ENCODE measurements around the gene RASD2.
"Not testable (repeated sequence)": the region's sequence is repeated elsewhere in the genome, so short reads cannot be mapped to it uniquely, and the experiment has no call there.

The RASD2 gene

DNA sequence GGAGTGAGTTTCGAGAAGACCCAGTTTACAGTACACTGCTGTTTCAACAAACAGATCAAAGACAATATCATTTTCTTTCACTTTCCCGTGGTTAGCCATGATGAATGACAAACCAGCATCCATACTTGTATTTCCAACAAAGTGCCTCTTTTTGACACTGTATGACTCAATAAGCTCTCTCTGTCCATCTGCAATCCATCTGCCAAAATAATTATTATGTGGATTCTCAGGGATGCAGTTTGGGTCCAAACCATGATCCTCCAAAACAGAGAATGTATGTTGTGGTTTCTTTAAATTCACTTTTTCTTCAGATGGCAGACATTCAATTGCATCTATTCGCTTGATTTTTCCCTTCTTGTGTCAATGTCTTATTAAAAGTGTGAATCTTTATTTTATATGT, 37.8 kb upstream of the RASD2 start:
- no peak for DNase-seq (ENCODE audit: low spot score)
- TF ChIP-seq, protein P1, sequence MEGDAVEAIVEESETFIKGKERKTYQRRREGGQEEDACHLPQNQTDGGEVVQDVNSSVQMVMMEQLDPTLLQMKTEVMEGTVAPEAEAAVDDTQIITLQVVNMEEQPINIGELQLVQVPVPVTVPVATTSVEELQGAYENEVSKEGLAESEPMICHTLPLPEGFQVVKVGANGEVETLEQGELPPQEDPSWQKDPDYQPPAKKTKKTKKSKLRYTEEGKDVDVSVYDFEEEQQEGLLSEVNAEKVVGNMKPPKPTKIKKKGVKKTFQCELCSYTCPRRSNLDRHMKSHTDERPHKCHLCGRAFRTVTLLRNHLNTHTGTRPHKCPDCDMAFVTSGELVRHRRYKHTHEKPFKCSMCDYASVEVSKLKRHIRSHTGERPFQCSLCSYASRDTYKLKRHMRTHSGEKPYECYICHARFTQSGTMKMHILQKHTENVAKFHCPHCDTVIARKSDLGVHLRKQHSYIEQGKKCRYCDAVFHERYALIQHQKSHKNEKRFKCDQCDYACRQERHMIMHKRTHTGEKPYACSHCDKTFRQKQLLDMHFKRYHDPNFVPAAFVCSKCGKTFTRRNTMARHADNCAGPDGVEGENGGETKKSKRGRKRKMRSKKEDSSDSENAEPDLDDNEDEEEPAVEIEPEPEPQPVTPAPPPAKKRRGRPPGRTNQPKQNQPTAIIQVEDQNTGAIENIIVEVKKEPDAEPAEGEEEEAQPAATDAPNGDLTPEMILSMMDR (IDR thresholded peaks at IDR 0.05; ENCODE audit: extremely low read depth, missing control alignments), result no peak

DNA sequence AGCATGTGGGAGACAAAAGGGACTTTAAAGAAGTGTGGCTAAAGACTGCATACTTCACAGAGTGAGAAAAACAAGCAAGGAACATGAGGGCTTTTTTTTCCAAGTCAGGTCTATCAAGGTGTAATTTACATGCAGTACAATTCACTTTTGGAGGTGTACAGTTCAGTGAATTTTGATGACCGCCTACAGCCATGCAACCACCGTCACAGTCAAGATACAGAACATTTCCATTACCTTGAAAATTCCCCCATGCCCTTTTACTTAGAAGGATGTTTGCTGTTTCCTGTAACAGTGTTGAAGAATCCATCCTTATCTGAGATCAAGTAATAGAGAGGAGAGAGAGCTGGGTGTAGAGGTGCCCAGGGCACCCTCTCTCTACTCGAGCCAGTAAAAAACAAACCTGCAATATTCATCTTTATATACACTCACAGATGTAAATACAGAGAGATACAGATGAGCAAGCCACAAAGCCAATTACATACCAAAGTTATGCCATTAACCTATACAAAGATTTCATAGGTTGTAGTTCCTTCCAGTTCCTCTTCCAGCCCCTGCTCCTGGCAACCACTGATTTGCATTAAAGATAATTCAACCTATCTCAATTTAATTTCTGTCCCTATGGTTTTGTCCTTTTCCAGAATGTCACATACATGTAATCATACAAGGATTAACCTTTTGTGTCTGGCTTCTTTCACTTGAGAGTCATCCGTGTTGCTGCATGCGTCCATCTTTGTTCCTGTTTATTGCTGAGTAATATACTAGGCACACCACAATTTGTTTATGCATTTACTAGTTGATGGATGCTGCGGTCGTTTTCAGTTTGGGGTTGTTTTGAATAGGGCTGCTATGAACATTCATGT, 35.0 kb upstream of the RASD2 start:
- TF ChIP-seq, protein P1 (IDR thresholded peaks at IDR 0.05; ENCODE audit: extremely low read depth, missing control alignments), result no peak
- DNase-seq (ENCODE audit: low spot score), result no peak

DNA sequence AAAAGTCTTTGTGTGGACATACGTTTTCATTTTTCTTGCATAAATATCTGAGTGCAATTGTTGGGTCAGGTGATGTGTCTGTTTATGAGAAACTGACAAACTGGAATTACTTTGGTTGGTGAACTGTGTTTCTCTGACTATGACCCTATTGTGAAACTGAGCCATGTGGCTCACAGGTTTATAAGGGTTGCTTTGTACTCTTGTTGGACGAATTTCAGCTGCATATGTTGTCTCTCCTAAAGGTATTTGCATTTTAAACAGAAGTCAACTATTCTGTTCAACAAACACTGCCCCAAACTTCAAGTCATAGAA, 34.4 kb upstream of the RASD2 start:
- TF ChIP-seq, protein P1 (IDR thresholded peaks at IDR 0.05; ENCODE audit: extremely low read depth, missing control alignments), result no peak
- no peak for DNase-seq (ENCODE audit: low spot score)

DNA sequence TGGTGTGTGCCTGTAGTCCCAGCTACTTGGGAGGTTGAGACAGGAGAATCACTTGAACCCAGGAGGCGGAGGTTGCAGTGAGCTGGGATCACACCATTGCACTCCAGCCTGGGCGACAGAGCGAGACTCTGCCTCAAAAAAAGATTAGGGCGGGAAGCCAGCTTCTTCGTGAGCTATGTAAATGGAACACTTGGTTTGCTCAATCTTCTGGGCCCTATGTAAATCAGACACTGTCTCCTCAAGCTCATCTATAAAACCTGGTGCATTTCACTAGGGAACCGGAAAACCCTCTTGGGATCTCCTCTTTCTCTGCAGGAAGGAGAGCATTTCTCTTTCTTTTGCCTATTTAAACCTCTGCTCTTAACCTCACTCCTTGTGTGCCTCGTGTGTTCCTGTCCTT, 32.8 kb upstream of the RASD2 start:
- not testable (repeated sequence) for DNase-seq (ENCODE audit: low spot score)

DNA sequence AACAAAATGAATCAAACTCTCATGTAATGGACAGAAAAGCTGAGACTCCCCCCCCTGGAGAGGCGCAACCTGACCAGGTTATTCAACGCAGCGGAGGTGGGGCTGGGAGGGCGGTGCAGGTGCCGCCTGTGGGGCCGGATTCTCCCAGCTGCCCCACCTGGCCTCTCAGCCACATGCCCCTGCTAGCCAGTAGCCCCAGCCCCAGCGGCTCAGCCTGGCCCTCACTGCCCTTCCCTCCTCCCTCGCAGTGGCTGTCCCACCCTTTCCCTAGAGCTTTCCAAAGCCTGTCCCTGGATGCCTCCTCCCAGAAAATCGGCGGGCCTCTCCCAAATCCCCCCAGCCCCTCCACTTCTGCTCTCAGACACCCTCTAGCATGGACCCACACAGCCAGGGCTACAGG, 31.2 kb upstream of the RASD2 start:
- TF ChIP-seq, protein P1 (IDR thresholded peaks at IDR 0.05; ENCODE audit: extremely low read depth, missing control alignments), result no peak
- DNase-seq (ENCODE audit: low spot score), result no peak

- DNase-seq (ENCODE audit: low spot score), result no peak
- TF ChIP-seq, protein P1 (IDR thresholded peaks at IDR 0.05; ENCODE audit: extremely low read depth, missing control alignments), result no peak
Observed at GRCh38 chr22:35509960-35510359, 30.7 kb upstream of the RASD2 start.

DNA sequence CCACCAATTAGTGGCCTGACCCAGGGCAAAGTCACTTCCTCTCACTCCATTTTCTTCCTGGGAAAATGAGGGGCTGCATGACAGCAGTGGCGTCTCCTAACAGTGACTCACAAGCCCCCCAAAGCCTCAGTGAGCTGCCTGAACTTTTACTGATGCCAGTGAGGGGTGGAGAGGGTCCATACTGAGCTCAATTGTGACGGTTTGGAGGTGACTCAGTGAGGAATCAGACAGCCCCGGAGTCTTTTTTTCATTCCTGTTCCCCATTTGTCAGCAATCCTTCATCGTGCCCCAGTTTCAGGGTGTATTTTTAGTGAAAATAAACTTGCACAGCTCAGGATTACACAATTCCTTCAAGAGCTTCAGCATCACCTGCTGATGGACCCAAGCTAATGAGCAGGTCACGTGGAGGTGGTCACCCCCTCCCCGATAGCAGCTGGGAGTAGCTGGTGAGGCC, 30.1 kb upstream of the RASD2 start:
- no peak for DNase-seq (ENCODE audit: low spot score)
- TF ChIP-seq, protein P1 (IDR thresholded peaks at IDR 0.05; ENCODE audit: extremely low read depth, missing control alignments), result no peak

- TF ChIP-seq, protein P1 (IDR thresholded peaks at IDR 0.05; ENCODE audit: extremely low read depth, missing control alignments), result no peak
Observed at GRCh38 chr22:35510951-35511350, 29.7 kb upstream of the RASD2 start.

More at GRCh38 chr22:35510951-35511350, 29.7 kb upstream of the RASD2 start:
- no peak for DNase-seq (ENCODE audit: low spot score)

Measured in GM20000 (cell line).